ENCODE data around the gene FGD3. TPM values are rescaled to one million over a fixed set of nuclear protein-coding genes. Genes with fewer than 3 reads are reported as not detected.

The FGD3 gene
- total and polyA plus RNA-seq, 2 donors (not counting 1 experiment from before 2014, with no cell fraction given): not detected

DNA sequence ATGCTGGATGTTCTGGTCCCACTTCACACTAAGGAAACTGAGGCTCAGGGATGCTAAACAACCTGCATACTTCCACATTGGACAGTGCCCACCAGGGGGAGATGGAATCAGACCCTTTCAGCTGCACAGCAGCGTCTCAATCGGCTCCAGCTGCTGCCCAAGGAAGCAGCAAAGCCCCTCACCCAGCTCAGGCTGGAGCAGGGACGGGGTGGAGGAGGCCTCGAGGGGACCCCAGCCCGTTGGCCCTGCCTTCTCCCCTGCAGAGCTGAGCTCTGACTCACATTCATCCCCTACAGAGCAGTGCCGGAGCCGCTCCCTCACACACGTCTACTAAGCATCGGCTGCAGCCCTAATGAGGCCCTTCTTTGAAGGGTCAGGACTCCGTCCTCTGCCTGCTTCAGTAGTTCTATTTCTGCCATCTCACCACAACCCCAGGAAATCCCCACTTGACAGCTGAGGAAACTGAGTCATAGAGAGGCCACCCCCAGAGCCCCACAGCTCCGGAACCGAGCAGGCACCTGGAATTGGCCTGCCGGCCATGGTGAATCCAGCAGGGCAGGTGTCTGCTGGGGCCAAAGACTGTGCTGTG, 89.7 kb downstream of the FGD3 start:
- TF ChIP-seq EZH2 (IDR thresholded peaks at IDR 0.05; ENCODE audit: low read length, missing control alignments): no peak
- H3K9ac ChIP-seq (ENCODE audit: insufficient read depth, low read length): no peak overlapping the region
- DNase-seq (ENCODE audit: low read depth in 2 of 2): no peak

GRCh38 chr9:93037476-93037971, 90.2 kb downstream of the FGD3 start:
- H4K20me1 ChIP-seq (ENCODE audit: control insufficient read depth, extremely low read depth, insufficient read depth, low read length): no peaks in the 10 kb centered on the region
- no peak overlapping the region for H3K4me2 ChIP-seq (ENCODE audit: extremely low read depth, insufficient read depth, low read length)
- DNase-seq (ENCODE audit: low read depth in 2 of 2): no peak
- no peak overlapping the region for H2AFZ ChIP-seq (ENCODE audit: low read length)
- H3K27ac ChIP-seq (ENCODE audit: insufficient read depth, low read length): no peak overlapping the region
- H3K4me1 ChIP-seq (ENCODE audit: control insufficient read depth, extremely low read depth, insufficient read depth, low read length): no peaks in the 10 kb centered on the region
- H3K4me3 ChIP-seq (replicated peaks in 1 of 4; ENCODE audit: control extremely low read depth in 1 of 4, insufficient read depth in 1 of 4, low read depth in 3 of 4, low read length in 4 of 4): no peak overlapping the region
- H3K9ac ChIP-seq (ENCODE audit: insufficient read depth, low read length): no peak overlapping the region
- TF ChIP-seq, protein P1, sequence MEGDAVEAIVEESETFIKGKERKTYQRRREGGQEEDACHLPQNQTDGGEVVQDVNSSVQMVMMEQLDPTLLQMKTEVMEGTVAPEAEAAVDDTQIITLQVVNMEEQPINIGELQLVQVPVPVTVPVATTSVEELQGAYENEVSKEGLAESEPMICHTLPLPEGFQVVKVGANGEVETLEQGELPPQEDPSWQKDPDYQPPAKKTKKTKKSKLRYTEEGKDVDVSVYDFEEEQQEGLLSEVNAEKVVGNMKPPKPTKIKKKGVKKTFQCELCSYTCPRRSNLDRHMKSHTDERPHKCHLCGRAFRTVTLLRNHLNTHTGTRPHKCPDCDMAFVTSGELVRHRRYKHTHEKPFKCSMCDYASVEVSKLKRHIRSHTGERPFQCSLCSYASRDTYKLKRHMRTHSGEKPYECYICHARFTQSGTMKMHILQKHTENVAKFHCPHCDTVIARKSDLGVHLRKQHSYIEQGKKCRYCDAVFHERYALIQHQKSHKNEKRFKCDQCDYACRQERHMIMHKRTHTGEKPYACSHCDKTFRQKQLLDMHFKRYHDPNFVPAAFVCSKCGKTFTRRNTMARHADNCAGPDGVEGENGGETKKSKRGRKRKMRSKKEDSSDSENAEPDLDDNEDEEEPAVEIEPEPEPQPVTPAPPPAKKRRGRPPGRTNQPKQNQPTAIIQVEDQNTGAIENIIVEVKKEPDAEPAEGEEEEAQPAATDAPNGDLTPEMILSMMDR (conservative IDR thresholded peaks at IDR 0.05 in 1 of 2, IDR thresholded peaks at IDR 0.05 in 1 of 2; ENCODE audit: low read depth in 1 of 2, low read length in 2 of 2): no peak
- no peaks in the 10 kb centered on the region for H3K27me3 ChIP-seq (ENCODE audit: control insufficient read depth, insufficient read depth, low read length)
- no peaks in the 10 kb centered on the region for H3K9me3 ChIP-seq (ENCODE audit: control insufficient read depth, insufficient read depth, low read depth, low read length)
- no peaks in the 10 kb centered on the region for H3K79me2 ChIP-seq (ENCODE audit: control insufficient read depth, insufficient read depth, low read length)
- no peaks in the 10 kb centered on the region for H3K36me3 ChIP-seq (ENCODE audit: control insufficient read depth, insufficient read depth, low read length)

More for the DNA sequence above, 89.7 kb downstream of the FGD3 start:
- Histone ChIP-seq H3K27me3 (ENCODE audit: control insufficient read depth, insufficient read depth, low read length) (no peaks in the 10 kb centered on the region), H3K36me3 (ENCODE audit: control insufficient read depth, insufficient read depth, low read length) (no peaks in the 10 kb centered on the region), H3K4me3 (replicated peaks in 1 of 4; ENCODE audit: control extremely low read depth in 1 of 4, insufficient read depth in 1 of 4, low read depth in 3 of 4, low read length in 4 of 4) (no peak overlapping the region), H3K9me3 (ENCODE audit: control insufficient read depth, insufficient read depth, low read depth, low read length) (no peaks in the 10 kb centered on the region), H4K20me1 (ENCODE audit: control insufficient read depth, extremely low read depth, insufficient read depth, low read length) (no peaks in the 10 kb centered on the region), H3K27ac (ENCODE audit: insufficient read depth, low read length) (no peak overlapping the region), H3K4me1 (ENCODE audit: control insufficient read depth, extremely low read depth, insufficient read depth, low read length) (no peaks in the 10 kb centered on the region), H2AFZ (ENCODE audit: low read length) (no peak overlapping the region), H3K79me2 (ENCODE audit: control insufficient read depth, insufficient read depth, low read length) (no peaks in the 10 kb centered on the region), H3K4me2 (ENCODE audit: extremely low read depth, insufficient read depth, low read length) (no peak overlapping the region)

DNA sequence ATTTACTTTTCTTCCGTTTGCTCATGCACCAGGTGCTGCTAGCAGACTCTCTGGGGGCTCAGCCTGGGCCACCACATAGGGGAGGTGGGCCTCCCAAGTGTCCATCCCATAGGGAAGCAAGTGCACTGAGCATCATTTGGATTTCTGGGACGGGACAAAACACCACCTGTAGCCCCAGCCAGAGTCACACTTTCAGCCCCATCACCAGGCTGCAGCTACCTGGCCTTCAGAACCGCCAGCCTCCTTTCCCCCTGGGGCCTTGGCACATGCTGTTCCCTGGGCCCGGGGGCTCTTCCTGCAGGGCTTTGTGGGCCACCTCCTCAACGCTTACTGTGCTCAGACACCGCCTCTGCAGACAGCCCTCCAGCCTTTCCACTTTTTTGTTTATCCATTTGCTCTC, 91.6 kb downstream of the FGD3 start:
- H3K4me3 ChIP-seq (replicated peaks in 1 of 4; ENCODE audit: control extremely low read depth in 1 of 4, insufficient read depth in 1 of 4, low read depth in 3 of 4, low read length in 4 of 4): no peak overlapping the region
- H2AFZ ChIP-seq (ENCODE audit: low read length): no peak overlapping the region
- TF ChIP-seq, protein P1 (conservative IDR thresholded peaks at IDR 0.05 in 1 of 2, IDR thresholded peaks at IDR 0.05 in 1 of 2; ENCODE audit: low read depth in 1 of 2, low read length in 2 of 2): no peak
- no peak for TF ChIP-seq EZH2 (IDR thresholded peaks at IDR 0.05; ENCODE audit: low read length, missing control alignments)
- no peak for DNase-seq (ENCODE audit: low read depth in 2 of 2)
- H3K9ac ChIP-seq (ENCODE audit: insufficient read depth, low read length): no peak overlapping the region
- no peaks in the 10 kb centered on the region for H3K4me1 ChIP-seq (ENCODE audit: control insufficient read depth, extremely low read depth, insufficient read depth, low read length)
- no peaks in the 10 kb centered on the region for H3K79me2 ChIP-seq (ENCODE audit: control insufficient read depth, insufficient read depth, low read length)
- H3K27me3 ChIP-seq (ENCODE audit: control insufficient read depth, insufficient read depth, low read length): no peaks in the 10 kb centered on the region
- H3K4me2 ChIP-seq (ENCODE audit: extremely low read depth, insufficient read depth, low read length): no peak overlapping the region
- H4K20me1 ChIP-seq (ENCODE audit: control insufficient read depth, extremely low read depth, insufficient read depth, low read length): no peaks in the 10 kb centered on the region
- no peaks in the 10 kb centered on the region for H3K36me3 ChIP-seq (ENCODE audit: control insufficient read depth, insufficient read depth, low read length)
- no peak overlapping the region for H3K27ac ChIP-seq (ENCODE audit: insufficient read depth, low read length)
- H3K9me3 ChIP-seq (ENCODE audit: control insufficient read depth, insufficient read depth, low read depth, low read length): no peaks in the 10 kb centered on the region

All from fibroblast of lung (primary cell).